H1 (cell line): ENCODE results near the gene TUBB4B.

Source experiments
- POLR2A ChIP-seq, 2 experiments: IDR thresholded peaks; 1 replicate in 1 of 2; 2 replicates in 1 of 2; pipeline ENCODE4 v1.6.1; 2011; ENCODE audit warnings: low read depth in 2 of 2, low read length in 2 of 2, mild to moderate bottlenecking in 2 of 2; ENCODE audit errors: control extremely low read depth in 1 of 2
- POLR2AphosphoS5 ChIP-seq: IDR thresholded peaks from 2 replicates; pipeline ENCODE4 v1.6.1; 2011; ENCODE audit warnings: low read depth, low read length

- TF ChIP-seq POLR2A (IDR thresholded peaks at IDR 0.05; ENCODE audit: control extremely low read depth in 1 of 2, low read depth in 2 of 2, low read length in 2 of 2) (no peak), POLR2AphosphoS5 (no peak)
These were observed 34.5 kb upstream of the TUBB4B start for GRCh38 chr9:137206602-137207001.
